SU-DHL-6 (cell line): ENCODE measurements around the gene FNIP2.

Source experiments
- CTCF ChIP-seq: fragments of 200-600 bp; sonication (generic); IDR thresholded peaks from one replicate; pipeline ENCODE4 v1.5.1; 2017; ENCODE audit warnings: antibody characterized with exemption, mild to moderate bottlenecking, low read length, moderate library complexity; ENCODE audit not compliant: insufficient read depth, poor library complexity, severe bottlenecking
- EZH2phosphoT487 ChIP-seq: fragments of 200-600 bp; sonication (generic), shearing (Covaris generic); conservative IDR thresholded peaks from 2 replicates; pipeline ENCODE4 v1.6.1; 2018; ENCODE audit warnings: mild to moderate bottlenecking, antibody characterized with exemption, low read length, moderate library complexity, mixed read lengths

GRCh38 chr4:158945529-158946108 is 176.8 kb downstream of the FNIP2 start:
- TF ChIP-seq CTCF (no peak), EZH2phosphoT487 (no peak)
